Activated CD8-positive, alpha-beta memory T cell treated with anti-CD3 and anti-CD28 coated beads, Interleukin-2, amount 50 U/mL, for 24 hours (primary cell): ENCODE measurements around the gene INO80.

Source experiments
- DNase-seq: peaks from one replicate; pipeline ENCODE4 v3.0.0-alpha.2; 2020; ENCODE audit errors: extremely low read depth

Gene INO80

DNA sequence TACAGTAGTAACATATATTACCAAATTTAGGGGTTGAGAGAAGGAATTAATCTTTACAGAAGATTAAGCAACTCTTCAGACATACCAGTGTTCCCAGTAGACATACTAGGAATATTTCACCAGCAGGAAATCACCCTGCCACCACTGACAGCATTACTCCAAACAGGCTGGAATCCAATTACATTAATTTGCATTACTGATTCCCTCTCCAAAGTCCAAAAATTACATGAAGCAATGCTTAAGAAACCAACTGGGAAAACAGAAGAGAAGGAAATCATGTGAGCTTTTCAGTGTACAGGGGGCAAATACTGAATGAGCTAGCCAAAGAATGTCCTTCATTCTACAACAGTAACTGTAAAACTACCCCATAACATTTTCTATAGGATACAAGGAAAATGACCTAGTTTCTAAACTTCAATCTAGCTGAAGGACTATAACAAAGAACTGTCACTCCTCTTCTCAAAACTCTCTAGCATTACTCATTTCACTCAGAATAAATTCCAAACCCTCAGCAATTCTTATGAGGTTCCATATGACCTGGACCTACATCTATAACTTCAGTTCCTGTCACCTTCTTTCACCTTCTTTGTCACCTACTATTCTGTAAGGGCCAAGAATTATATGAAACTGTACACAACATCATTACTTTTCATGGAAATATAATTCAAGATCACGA, 72.7 kb downstream of the INO80 start:
- DNase-seq: no peak

DNA sequence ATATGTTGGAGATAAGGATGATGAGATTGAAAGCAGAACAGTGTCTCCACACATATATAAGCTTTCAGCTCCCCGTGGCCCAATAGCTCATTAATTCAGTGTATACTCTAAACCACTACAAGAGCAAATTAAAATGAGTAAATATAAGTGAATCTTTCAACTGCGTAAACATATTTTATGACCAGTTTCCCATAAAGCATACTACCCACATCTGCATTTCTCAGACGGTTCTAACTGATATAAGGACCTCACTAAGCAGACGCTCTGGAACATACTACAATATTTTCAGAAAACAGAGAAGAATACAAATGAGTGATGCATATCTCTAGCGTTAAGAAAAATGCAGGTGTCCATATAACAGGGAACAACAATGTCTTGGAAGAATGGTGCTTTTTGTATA, 73.2 kb downstream of the INO80 start:
- no peak for DNase-seq

- no peak for DNase-seq
Observed at GRCh38 chr15:41039121-41039520, 77.0 kb downstream of the INO80 start.

- no peak for DNase-seq
Observed at GRCh38 chr15:41032079-41032328, 84.1 kb downstream of the INO80 start.

DNA sequence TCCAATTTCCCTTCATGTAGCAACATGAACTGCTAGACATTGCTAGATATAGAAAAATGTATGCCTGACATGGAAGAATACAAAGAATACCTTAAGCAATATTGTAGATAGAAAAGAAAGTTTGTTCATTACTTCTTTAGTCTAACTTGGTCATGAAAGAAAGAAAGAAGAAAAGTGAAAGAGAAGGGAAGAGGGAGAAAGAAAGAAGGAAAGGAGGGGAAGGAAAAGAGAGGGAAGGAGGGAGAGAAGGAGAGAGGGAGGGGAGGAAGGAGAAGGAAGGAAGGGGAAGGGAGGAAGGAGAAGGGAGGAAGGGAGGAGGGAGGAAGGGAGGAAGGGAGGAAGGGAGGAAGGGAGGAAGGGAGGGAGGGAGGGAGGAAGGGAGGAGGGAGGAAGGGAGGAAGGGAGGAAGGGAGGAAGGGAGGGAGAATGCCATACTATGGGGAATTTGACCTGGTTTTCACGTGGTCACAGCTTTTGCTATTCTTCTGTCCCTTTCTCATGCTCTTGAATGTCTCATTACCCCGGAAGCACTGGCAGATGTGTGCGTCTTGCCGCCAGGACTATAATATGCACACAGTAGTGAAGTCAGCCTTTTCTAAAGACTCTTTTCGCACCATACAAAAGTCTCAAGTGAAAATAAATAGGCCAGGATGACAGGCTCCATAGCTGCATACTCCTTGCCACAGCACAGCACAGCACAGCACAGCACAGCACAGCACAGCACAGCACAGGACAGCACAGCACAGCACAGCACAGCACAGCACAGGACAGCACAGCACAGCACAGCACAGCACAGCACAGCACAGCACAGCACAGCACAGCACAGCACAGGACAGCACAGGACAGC, 84.6 kb downstream of the INO80 start:
- no peak for DNase-seq

GRCh38 chr15:41028853-41029252, 87.2 kb downstream of the INO80 start:
- DNase-seq: no peak

- no peak for DNase-seq
Observed at GRCh38 chr15:41025393-41025792, 90.7 kb downstream of the INO80 start.

- DNase-seq: no peak
Observed at GRCh38 chr15:41024885-41025284, 91.2 kb downstream of the INO80 start.

GRCh38 chr15:41024131-41024530, 91.9 kb downstream of the INO80 start:
- no peak for DNase-seq

- DNase-seq: no peak
Observed at GRCh38 chr15:41022487-41023090, 93.5 kb downstream of the INO80 start.

DNA sequence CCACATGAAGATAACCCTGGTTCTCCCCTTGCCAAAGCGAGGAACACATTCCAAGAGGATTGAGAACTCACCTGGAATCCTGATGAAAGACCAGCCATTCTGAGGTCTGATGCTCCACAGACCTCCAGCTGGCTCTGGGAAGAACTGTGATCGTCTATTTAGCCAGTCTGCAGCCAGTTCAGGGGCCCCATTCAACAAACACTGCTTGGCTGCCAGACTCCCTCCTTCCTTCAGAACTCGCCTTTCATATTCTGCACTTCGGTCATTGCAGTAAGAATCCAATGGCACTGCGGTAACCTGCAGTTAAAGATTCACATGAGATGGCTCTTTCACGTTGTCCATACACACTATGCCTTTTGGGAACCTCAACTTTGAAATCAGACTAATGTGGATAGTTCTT, 95.3 kb downstream of the INO80 start:
- DNase-seq: no peak

DNA sequence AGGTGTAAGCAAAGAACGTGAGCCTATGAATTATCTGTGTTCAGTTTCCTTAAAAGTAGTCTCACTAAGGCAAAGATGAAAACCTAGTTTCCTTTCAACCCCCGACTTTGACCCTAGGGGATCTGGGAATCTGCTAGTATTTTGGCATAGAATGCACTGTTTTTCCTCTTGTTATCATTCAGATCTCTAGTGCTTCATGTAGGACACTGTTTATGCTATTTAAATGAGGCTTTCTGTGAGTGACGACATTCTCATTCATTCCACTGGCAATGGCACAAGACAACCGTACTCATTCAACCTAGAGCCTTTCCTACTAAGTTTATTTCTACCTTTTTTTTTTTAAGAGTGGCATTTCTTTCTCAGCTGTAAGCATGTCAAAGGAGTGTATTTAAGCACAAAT, 95.8 kb downstream of the INO80 start:
- no peak for DNase-seq

DNA sequence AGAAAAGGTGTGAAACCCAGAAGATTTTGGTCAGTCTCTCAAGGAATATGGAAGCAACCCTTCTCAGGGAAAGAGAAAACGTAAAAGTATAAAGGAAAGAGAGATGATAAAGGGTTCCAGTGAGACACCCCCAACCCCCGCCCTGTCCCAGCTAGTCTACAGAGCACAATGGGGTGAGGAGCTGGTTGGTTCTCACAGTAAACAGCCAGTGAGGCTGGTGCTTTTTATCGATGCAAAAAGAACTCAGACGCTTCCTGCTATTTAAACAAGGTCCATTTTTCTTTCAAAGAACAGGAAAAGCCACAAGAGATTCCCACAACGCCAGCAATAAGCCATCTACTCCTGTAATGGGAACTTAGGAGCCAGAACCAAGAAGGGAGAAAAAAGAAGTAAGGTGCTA, 96.9 kb downstream of the INO80 start:
- no peak for DNase-seq

- no peak for DNase-seq
Observed at GRCh38 chr15:41018534-41018933, 97.5 kb downstream of the INO80 start.

- DNase-seq: no peak
Observed at GRCh38 chr15:41017066-41017735, 98.9 kb downstream of the INO80 start.

DNA sequence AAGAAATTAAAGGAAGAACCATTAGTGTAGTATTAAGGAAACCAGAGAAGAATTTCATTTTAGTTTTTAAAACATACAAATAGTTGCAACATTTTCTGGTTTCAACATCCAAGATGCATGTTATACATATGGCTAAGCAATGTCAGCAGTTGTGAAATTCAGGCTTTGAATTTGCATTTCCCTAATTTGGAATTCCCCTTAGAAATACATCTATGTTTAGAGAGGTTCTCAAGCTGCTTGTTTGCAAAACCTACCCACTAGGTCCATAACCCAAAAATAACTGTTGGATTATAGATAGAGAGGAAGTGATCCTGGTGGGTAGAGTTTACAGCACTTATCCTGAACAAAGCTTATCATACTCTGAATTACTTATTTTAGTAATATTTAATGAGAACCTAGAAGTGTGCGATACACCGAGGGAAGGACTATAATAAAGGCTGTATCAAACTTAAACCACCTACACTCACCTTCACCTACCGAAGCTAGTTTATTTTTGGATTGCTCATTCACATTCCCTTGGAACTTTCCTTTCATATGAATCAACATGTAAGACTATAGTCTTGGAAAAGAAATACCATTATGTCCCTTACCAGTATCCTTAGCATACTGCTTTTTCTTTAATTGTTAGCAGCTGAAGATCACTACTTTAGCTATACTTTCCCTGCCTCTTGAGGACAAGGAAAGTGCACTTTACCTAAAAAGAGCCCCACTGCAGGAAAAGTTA, 102.2 kb downstream of the INO80 start:
- DNase-seq: no peak

DNA sequence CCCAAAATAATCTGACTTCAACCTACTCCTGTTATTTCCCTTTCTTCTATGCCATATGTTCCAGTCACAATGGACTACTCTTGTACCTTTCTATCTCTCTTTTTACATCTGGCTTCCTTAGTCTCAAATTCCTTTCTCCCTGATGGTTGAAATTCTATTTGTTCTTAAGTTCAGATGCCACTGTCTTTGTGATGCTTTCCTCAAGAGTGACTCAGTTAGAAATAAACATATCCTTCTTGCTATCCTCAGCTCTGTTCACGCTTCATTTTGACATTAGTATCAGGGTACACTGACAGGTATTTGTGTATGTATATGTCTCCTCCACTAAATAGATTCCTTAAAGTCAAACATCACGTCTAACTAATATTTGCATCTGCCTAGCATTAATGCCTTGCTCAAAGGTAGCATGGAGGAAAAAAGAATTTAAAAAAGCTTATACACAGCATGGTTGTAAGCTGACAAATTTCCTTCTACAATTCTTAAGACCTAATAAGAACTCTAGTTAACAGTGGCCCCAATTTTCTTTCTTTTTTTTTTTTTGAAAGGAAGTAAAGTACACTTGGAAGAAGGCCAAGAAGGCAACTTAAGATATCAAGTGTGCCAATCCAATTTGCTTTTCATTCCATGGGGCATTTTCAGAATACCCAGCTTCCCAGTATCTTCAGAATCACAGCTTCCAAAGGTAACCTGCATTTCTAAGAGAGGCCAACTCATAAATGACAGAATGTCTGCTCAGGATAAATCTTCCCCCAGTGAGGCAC, 104.8 kb downstream of the INO80 start:
- no peak for DNase-seq

DNA sequence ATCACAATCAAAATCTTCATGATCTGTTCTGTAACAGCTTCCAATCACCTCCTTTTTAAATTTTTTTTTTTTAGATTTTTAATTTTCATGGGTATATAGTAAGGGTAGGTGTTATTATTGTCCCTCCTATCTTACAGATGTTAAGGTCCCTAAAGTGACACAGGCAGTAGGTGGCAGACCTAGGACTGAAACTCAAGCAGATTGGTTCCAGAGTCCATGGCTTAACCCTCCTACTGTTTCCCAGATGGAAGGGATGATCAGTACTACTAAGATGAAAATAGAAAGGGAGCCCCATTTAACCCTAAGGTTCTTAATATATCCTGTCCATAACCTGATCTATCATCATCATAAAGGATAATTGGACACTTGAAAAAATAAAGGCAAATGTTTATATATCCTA, 105.7 kb downstream of the INO80 start:
- DNase-seq: no peak

GRCh38 chr15:41006479-41006878, 109.6 kb downstream of the INO80 start:
- DNase-seq: no peak

- DNase-seq: no peak
Observed at GRCh38 chr15:41004490-41004889, 111.6 kb downstream of the INO80 start.

- no peak for DNase-seq
Observed at GRCh38 chr15:41001524-41002214, 114.4 kb downstream of the INO80 start.
